HL-60 (cell line): ENCODE data around the gene FAM227B.

Experiments used
- DNase-seq, 2 experiments: peaks; one replicate each; pipeline ENCODE4 v3.0.0-alpha.2; 2010 to 2020; ENCODE audit warnings: low read depth in 1 of 2, low spot score in 1 of 2
- H3K27ac ChIP-seq: fragments of 250-450 bp; sonication (Bioruptor Pico); replicated peaks from 2 replicates; pipeline ENCODE4 v1.5.1; 2020; ENCODE audit warnings: mild to moderate bottlenecking, moderate library complexity
- H3K27me3 ChIP-seq: fragments of 250-450 bp; sonication (Bioruptor Pico); 2 replicates; pipeline ENCODE4 v1.5.1; 2021; ENCODE audit warnings: mild to moderate bottlenecking, moderate library complexity; ENCODE audit not compliant: insufficient read depth, poor library complexity, severe bottlenecking
- H3K4me3 ChIP-seq: replicated peaks from 2 replicates; pipeline ENCODE4 v1.5.1; 2011; ENCODE audit warnings: mild to moderate bottlenecking, control low read depth, low read length; ENCODE audit not compliant: insufficient read depth
- GABPA ChIP-seq: IDR thresholded peaks from 2 replicates; pipeline ENCODE4 v1.6.1; 2012; ENCODE audit warnings: low read depth
- POLR2AphosphoS5 ChIP-seq: IDR thresholded peaks from 2 replicates; pipeline ENCODE4 v1.6.1; 2012; ENCODE audit warnings: low read depth
- SPI1 ChIP-seq: IDR thresholded peaks from 2 replicates; pipeline ENCODE4 v1.6.1; 2012; ENCODE audit warnings: low read depth, mild to moderate bottlenecking, borderline replicate concordance
- TF ChIP-seq, protein P1 (sequence below): IDR thresholded peaks from 2 replicates; pipeline ENCODE4 v1.6.1; 2012; ENCODE audit warnings: low read depth; ENCODE audit not compliant: insufficient replicate concordance
- TF ChIP-seq, protein P2 (sequence below): IDR thresholded peaks from one replicate; pipeline ENCODE4 v1.5.1; 2011; ENCODE audit warnings: low read length, control low read depth, inconsistent platforms; ENCODE audit not compliant: insufficient read depth

FAM227B gene

DNA sequence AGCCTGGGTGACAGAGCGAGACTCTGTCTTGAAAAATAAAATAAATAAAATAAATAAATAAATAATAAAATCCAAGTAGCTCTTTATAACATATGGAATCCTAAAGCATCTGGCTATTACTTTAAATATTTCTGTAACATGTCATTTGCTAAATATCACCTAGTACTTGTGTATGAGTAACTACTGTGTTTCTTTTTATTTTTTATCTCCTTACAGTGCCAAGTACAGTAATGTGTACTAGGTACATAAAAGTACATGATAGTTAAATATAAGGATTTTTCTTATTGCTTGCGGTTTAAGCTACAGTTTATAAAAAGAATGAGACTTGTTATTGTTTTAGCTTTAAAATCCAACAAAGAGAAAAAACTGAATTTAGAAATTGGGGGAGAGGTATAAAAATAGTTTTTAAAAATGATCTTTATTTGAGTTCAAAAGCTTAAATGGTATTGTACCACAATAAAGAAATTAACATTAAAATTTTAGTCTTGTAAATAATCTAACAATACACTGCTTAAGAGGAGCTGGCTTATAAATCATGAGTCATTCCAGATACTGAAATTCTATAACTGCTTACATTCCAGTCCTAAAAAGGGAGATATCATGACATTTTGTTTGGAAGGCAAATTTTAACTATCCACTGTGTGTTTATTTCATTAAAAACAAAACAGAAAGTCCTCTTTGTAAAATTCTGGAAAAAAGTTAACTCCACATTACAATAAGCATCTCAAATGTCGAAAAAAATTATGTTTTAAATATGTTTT is 124.4 kb downstream of the FAM227B start:
- DNase-seq, result no peak
- Histone ChIP-seq H3K27ac (no peak overlapping the region), H3K27me3 (no peaks in the 10 kb centered on the region), H3K4me3 (no peak overlapping the region)
- TF ChIP-seq, protein P1, sequence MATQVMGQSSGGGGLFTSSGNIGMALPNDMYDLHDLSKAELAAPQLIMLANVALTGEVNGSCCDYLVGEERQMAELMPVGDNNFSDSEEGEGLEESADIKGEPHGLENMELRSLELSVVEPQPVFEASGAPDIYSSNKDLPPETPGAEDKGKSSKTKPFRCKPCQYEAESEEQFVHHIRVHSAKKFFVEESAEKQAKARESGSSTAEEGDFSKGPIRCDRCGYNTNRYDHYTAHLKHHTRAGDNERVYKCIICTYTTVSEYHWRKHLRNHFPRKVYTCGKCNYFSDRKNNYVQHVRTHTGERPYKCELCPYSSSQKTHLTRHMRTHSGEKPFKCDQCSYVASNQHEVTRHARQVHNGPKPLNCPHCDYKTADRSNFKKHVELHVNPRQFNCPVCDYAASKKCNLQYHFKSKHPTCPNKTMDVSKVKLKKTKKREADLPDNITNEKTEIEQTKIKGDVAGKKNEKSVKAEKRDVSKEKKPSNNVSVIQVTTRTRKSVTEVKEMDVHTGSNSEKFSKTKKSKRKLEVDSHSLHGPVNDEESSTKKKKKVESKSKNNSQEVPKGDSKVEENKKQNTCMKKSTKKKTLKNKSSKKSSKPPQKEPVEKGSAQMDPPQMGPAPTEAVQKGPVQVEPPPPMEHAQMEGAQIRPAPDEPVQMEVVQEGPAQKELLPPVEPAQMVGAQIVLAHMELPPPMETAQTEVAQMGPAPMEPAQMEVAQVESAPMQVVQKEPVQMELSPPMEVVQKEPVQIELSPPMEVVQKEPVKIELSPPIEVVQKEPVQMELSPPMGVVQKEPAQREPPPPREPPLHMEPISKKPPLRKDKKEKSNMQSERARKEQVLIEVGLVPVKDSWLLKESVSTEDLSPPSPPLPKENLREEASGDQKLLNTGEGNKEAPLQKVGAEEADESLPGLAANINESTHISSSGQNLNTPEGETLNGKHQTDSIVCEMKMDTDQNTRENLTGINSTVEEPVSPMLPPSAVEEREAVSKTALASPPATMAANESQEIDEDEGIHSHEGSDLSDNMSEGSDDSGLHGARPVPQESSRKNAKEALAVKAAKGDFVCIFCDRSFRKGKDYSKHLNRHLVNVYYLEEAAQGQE, result no peak
- TF ChIP-seq GABPA (no peak), SPI1 (no peak), POLR2AphosphoS5 (no peak)
- TF ChIP-seq, protein P2, sequence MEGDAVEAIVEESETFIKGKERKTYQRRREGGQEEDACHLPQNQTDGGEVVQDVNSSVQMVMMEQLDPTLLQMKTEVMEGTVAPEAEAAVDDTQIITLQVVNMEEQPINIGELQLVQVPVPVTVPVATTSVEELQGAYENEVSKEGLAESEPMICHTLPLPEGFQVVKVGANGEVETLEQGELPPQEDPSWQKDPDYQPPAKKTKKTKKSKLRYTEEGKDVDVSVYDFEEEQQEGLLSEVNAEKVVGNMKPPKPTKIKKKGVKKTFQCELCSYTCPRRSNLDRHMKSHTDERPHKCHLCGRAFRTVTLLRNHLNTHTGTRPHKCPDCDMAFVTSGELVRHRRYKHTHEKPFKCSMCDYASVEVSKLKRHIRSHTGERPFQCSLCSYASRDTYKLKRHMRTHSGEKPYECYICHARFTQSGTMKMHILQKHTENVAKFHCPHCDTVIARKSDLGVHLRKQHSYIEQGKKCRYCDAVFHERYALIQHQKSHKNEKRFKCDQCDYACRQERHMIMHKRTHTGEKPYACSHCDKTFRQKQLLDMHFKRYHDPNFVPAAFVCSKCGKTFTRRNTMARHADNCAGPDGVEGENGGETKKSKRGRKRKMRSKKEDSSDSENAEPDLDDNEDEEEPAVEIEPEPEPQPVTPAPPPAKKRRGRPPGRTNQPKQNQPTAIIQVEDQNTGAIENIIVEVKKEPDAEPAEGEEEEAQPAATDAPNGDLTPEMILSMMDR, result no peak

DNA sequence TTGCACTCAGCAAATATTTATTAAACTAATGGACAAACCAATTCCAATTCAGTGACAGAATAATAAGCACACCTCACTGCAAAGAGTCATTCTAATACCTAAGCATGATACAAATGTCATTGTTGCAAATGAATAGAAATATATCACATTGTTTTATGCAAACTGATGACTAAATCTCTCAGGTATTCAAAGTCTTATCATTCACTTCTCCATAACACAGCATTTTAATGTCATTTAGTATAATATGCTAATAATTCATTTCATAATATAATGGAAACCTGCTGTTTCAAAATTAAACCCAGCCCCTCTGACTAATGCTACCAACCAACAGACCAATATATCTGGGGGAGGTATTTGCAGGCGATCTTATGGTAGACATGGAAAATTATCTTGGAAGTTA is 125.8 kb downstream of the FAM227B start:
- no peak overlapping the region for H3K4me3 ChIP-seq
- TF ChIP-seq GABPA (no peak), POLR2AphosphoS5 (no peak), SPI1 (no peak)
- TF ChIP-seq, protein P1, result no peak
- TF ChIP-seq, protein P2, result no peak
- no peaks in the 10 kb centered on the region for H3K27me3 ChIP-seq
- no peak overlapping the region for H3K27ac ChIP-seq
- no peak for DNase-seq

DNA sequence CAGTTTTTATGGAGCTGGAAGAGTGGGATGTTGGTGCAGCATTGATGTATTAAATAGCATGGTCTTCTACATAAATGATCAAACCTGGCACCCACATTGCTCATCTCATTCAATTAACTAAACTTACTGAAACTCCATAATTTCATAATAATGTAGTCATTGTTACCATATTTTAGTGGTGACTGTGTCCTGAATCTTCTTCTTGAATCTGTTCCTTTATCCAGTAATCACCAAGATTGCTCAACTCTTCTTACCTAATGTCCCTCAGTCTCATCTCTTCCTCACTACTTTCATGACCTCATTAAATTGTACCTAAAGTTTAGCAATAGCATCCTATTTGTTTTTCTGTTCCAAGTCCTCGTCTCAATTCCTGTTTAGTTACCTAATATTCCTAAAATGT is 127.8 kb downstream of the FAM227B start:
- H3K27ac ChIP-seq, result no peak overlapping the region

More for the DNA sequence above, 127.8 kb downstream of the FAM227B start:
- H3K27me3 ChIP-seq, result no peaks in the 10 kb centered on the region
- no peak overlapping the region for H3K4me3 ChIP-seq
- TF ChIP-seq, protein P1, result no peak
- TF ChIP-seq POLR2AphosphoS5, result no peak
- DNase-seq, result peak in 1 of 2 experiments; percentile 16
